SW480 (cell line): ENCODE data around the gene SIAH2.

Experiments
- DNase-seq: peaks from one replicate; pipeline ENCODE4 v3.0.0-alpha.2; 2016; ENCODE audit warnings: low spot score

SIAH2 gene

GRCh38 chr3:150747886-150748683, 14.9 kb downstream of the SIAH2 start:
- DNase-seq: no peak

- no peak for DNase-seq
These were observed 16.0 kb downstream of the SIAH2 start for GRCh38 chr3:150746791-150747590.

GRCh38 chr3:150745832-150746231, 17.1 kb downstream of the SIAH2 start:
- DNase-seq: no peak

- no peak for DNase-seq
These were observed 18.1 kb downstream of the SIAH2 start for GRCh38 chr3:150744919-150745211.

DNA sequence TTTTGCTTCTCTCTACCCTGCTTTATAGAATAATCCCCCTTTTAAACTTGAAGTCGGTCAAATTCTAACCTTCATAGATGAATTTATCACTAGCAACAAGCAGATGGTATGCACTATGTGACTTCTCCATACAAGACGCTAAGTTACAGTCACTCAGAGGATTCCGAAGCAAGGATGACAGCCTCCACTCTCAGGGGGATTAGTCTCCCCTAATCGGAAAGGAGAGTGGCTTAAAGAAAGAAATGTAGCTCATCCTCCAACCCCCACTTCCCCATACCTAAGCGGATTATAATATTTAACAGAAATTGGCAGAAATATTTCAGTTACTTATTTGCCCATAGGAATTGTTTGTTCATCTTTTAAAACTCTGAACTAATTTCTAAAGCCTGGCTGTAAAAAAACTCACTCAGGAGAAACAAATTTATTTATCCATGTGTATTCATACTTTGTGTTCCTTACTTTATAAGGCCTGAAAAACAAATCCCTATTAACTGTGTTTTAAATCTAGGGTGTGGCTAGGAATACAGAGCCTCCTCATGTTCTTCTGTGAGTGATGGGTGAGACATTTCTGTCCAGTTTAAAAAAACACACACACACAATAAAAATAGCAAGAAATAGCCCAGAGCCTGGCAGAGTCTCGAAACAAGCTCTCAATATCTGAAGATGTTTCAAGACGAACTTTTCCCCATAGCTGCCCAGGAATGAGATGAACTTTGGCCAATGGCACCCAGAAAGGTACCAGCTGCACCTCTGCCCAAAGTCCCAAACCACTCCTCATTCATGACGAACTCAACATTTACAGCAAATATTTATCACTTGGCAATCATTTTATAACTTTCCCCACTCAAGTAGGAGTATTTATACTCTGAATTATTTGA, 18.7 kb downstream of the SIAH2 start:
- no peak for DNase-seq

- peak; percentile 31 for DNase-seq
These were observed 19.5 kb downstream of the SIAH2 start for GRCh38 chr3:150743508-150743907.

GRCh38 chr3:150742679-150743078, 20.3 kb downstream of the SIAH2 start:
- DNase-seq: no peak

GRCh38 chr3:150742141-150742523, 20.8 kb downstream of the SIAH2 start:
- DNase-seq: no peak

- no peak for DNase-seq
These were observed 21.4 kb downstream of the SIAH2 start for GRCh38 chr3:150741497-150742140.

GRCh38 chr3:150740733-150741496, 22.1 kb downstream of the SIAH2 start:
- DNase-seq: no peak

DNA sequence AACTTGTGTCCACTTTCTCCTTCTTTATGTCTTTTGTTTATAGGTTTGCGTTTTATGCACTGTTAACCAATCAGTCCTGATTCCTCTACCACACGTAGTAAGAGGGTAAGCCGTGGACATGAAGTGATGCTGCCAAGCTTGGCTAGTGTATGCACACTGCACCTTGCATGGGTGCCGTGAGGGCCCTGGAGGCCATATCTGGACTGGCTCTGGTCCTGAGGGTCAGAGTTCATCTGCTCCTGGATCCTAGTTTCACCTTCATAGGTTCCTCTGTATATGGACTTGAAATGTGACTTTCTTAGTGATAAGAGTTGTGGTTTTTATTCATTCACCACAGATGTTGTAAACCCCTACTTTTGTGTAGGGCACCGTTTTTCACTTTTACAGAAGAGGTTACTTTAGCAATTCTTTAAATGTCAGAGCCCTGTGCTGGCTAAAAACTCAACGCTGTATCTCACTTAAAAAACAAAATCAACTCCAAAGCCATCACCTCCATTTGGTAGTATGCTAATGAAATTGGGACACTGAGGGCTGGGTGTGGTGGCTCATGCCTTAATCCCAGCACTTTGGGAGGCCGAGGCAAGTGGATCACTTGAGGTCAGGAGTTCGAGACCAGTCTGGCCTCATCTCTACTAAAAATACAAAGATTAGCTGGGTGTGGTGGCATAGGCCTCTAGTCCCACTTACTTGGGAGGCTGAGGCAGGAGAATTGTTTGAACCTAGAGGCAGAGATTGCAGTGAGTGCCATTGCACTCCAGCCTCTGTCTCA, 22.9 kb downstream of the SIAH2 start:
- DNase-seq: no peak

GRCh38 chr3:150739200-150739863, 23.6 kb downstream of the SIAH2 start:
- DNase-seq: no peak

DNA sequence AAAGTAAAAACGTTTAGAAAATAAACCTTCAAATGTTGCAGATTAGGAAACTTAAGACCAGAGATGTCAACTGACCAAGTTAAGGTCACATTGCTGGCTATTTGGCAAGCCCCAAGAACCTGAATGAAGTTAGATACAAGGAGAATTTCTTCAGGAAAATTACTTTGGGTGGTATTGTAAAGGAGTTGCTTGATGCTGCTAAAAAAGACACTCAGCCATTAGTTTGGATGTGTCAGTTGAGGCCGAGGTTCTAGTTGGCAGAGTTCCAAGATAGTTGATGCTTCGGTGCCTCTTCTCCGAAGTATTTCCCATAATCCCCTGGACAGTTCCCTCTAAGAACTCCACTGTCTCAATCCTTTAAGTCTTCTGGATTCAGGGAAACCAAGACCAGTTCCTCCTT, 24.3 kb downstream of the SIAH2 start:
- DNase-seq: no peak

DNA sequence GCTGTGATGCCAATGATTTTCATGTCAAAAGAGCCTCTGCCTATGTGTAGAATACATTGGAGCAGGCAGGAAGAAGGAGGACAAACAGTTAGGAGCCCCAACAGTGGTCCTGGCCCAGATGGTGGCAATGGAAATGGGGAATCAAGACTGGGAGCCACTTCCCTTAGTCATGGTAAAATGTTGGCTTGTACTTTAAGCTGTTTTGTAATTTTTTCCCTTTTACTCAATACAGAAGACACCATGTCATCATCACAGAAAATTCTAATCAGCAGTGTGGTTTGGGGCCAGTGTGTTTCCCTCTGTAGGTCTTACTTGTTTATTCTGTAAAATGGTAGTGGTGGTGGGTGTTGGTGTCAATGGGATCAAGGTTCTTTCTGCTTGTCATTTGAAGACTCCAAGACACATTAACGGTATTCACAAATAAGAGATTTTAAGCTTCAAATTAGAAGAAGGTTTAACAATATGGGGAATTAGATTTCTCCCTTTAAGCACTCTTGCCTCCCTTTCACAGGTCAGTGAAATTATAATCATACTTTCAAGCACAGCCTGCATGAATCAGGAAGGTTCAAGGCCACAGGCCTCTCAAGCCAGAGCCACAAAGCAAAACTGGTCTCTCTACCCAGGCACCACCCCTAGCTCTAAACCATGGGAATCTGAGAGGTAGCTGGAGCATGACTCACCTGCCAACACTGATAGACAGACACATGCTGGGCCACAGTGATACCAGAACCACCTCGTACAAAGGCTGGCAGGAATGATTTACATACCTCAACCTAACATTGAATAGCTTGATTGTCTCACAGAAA, 24.9 kb downstream of the SIAH2 start:
- DNase-seq: peak; percentile 62

DNA sequence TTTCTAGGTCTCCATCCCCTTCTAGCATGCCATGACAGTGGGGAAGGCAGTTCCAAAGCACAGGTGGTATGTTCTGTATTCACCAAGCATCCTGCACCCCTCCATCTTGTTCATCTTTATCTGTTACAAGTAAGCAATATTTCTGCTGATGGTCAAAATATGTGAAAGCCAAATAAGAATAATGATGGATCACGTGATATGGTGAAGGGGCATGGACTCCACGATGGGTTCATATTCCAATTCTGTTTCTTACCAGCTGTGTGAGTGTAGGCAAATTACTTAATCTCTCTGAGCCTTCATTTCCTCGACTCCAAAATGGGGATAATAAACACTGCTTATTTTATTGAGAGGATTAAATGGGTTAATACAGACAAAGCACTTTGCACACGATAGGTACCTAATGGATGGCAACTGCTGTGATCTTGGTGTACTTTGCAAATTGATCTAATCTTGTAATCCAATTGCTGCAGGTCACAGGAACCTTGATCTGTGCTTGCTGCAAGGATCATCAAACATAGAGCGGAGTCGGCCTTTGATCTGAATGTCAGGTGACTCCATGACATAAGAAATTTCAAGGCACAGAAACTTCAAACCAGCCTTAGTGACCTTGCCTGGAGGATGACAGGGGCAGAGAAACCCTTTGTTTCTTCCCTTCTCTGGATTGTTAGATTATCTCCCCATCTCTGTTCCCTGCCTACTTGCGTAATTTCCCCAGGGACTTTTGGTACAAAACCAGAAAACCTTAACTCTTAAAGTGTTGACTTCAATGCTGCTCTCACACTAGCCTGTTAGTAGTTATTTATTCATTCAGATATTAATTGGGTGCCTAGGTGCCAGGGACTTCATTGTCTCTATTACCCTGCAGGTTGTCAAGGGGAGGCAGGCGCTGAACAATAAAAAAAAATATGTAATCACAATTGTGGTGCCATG, 25.8 kb downstream of the SIAH2 start:
- DNase-seq: no peak

GRCh38 chr3:150736316-150736719, 26.7 kb downstream of the SIAH2 start:
- no peak for DNase-seq

DNA sequence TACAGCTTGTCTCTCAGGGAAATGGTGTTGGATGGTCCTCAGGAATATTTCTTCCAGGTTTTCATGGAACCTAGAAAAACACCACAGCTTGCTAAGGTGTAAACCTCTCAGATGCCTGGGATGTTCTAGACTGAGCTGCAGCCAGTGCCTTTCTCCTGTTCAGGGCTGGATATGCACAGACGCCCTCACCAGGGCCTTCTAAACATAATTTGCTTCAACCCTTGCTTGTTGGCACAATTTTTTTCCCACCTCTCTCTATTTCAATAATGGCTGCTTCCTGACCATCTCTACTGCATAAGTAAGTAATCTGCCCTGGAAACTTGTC, 28.2 kb downstream of the SIAH2 start:
- no peak for DNase-seq
